ENCODE results near the gene TSFM. TPM values are rescaled to one million over a fixed set of nuclear protein-coding genes. Genes with fewer than 3 reads are reported as not detected.
A peak's percentile ranks its signal among the peaks of the same experiment; 100 is the strongest.

Gene TSFM
- 10 to 100 TPM in 4 of 6 donors, 1 to 10 TPM in 2; 5.0 to 34.0 (median 22.8) TPM for total RNA-seq

DNA sequence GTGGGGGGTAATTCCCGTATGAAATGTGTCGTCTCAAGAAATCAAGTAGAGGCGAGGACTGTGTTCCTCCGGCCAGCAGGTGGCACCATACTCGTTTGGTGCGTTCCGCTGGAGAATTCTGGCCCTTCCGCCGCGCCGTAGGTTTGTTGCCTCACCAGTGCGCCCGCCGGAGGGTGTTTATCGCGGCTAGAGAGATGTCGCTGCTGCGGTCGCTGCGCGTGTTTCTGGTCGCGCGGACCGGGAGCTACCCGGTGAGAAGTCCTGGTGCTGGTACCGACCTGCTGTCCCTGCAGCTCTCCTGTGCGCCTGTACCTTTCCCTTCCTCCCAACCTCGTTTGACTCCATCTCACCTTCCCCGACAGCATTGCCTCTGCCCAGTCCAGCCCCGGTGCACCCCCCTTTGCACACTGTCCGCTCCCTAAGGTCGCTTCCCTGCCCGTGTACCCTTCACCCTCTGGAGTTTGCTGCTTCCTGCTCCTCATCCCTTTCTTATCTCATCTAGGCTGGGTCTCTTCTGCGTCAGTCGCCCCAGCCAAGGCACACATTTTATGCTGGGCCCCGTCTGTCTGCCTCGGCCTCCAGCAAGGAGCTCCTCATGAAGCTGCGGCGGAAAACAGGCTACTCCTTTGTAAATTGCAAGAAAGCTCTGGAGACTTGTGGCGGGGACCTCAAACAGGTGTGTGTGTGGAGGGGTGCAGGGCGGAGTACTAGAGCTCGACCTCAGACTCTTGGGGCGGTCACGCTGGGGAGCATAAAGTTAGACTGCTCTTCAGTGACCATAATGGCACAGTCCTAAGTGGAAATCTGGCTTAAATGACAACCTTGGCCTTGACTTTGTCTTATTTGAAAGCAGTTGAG is at the start of gene TSFM:
Gene TSFM (plus strand): TSS at position 180 of the 858 bp plus-strand sequence. CDS start 15 bp downstream, at position 195.
- H3K4me3 ChIP-seq, result peak within 1 kb of the TSS; percentile 76 to 85 (median 79)
- H3K4me1 ChIP-seq, result peaks cover 20 to 36% (median 28%) of the 10 kb centered on the region in 4 donors
- DNase-seq (peak; percentile 93 to 96), ATAC-seq (ENCODE audit: low FRiP score in 2 of 2) (peak; percentile 96 to 99)
- H3K36me3 ChIP-seq, result peaks cover 6 to 39% (median 26%) of the 10 kb centered on the region in 4 donors
- TF ChIP-seq POLR2A (IDR thresholded peaks at IDR 0.05), result peak; percentile 20 to 78 (median 44)
- TF ChIP-seq POLR2AphosphoS5 (IDR thresholded peaks at IDR 0.05), result peak; percentile 91 to 98
- TF ChIP-seq, protein P1, sequence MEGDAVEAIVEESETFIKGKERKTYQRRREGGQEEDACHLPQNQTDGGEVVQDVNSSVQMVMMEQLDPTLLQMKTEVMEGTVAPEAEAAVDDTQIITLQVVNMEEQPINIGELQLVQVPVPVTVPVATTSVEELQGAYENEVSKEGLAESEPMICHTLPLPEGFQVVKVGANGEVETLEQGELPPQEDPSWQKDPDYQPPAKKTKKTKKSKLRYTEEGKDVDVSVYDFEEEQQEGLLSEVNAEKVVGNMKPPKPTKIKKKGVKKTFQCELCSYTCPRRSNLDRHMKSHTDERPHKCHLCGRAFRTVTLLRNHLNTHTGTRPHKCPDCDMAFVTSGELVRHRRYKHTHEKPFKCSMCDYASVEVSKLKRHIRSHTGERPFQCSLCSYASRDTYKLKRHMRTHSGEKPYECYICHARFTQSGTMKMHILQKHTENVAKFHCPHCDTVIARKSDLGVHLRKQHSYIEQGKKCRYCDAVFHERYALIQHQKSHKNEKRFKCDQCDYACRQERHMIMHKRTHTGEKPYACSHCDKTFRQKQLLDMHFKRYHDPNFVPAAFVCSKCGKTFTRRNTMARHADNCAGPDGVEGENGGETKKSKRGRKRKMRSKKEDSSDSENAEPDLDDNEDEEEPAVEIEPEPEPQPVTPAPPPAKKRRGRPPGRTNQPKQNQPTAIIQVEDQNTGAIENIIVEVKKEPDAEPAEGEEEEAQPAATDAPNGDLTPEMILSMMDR (IDR thresholded peaks at IDR 0.05), result peak; percentile 87 to 98 (median 92)
- peak in 1 of 4 donors; percentile 63 for TF ChIP-seq EP300 (IDR thresholded peaks at IDR 0.05)
- no peaks in the 10 kb centered on the region for H3K9me3 ChIP-seq
- 1% methylated on average over 25 to 45 of the region's 45 CpGs for WGBS, 2 donors
- H3K27me3 ChIP-seq, result no peaks in the 10 kb centered on the region
- peak within 1 kb of the TSS; percentile 61 to 83 (median 78) for H3K27ac ChIP-seq

- ATAC-seq (ENCODE audit: low FRiP score in 2 of 2) (no peak), DNase-seq (no peak)
- H3K4me3 ChIP-seq, result no peak overlapping the region
- 62 to 77% methylated on average over 5 to 6 of the region's 6 CpGs for WGBS, 2 donors
- H3K9me3 ChIP-seq, result no peaks in the 10 kb centered on the region
- peaks cover 0 to 8% (median 1%) of the 10 kb centered on the region in 4 donors for H3K36me3 ChIP-seq
- TF ChIP-seq EP300 (IDR thresholded peaks at IDR 0.05), result no peak
- no peak for TF ChIP-seq POLR2AphosphoS5 (IDR thresholded peaks at IDR 0.05)
- TF ChIP-seq, protein P1 (IDR thresholded peaks at IDR 0.05), result no peak
- no peak for TF ChIP-seq POLR2A (IDR thresholded peaks at IDR 0.05)
- peaks cover 1 to 38% (median 18%) of the 10 kb centered on the region in 4 donors for H3K27me3 ChIP-seq
- no peak overlapping the region for H3K27ac ChIP-seq
- H3K4me1 ChIP-seq, result peaks cover 26 to 38% (median 31%) of the 10 kb centered on the region in 4 donors
Observed at GRCh38 chr12:57733928-57734327, 48.7 kb upstream of the TSFM start.

DNA sequence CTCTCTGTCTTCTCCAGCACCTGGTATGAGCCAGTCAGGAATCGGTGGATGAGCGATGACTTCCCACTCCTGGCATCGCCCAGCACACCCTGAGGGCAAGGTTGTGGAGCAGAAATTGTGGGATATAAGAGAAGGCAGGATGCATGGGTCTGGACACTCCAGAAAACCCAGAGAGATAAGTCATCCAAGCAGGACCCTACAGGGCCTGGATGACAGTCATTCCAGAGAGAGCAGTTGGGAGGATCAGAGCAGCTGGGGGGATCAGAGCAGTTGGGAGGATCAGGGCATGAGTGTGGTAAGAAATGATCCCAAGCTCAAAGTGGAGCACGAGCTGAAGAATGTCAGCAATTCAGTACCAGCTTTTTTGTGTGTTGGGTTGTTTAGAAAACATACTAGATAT is 48.0 kb upstream of the TSFM start:
- H3K27me3 ChIP-seq, result peaks cover 1 to 44% (median 18%) of the 10 kb centered on the region in 4 donors
- no peak for ATAC-seq (ENCODE audit: low FRiP score in 2 of 2)
- TF ChIP-seq POLR2AphosphoS5 (IDR thresholded peaks at IDR 0.05) (no peak), POLR2A (IDR thresholded peaks at IDR 0.05) (no peak), EP300 (IDR thresholded peaks at IDR 0.05) (no peak)
- TF ChIP-seq, protein P1 (IDR thresholded peaks at IDR 0.05), result no peak

DNA sequence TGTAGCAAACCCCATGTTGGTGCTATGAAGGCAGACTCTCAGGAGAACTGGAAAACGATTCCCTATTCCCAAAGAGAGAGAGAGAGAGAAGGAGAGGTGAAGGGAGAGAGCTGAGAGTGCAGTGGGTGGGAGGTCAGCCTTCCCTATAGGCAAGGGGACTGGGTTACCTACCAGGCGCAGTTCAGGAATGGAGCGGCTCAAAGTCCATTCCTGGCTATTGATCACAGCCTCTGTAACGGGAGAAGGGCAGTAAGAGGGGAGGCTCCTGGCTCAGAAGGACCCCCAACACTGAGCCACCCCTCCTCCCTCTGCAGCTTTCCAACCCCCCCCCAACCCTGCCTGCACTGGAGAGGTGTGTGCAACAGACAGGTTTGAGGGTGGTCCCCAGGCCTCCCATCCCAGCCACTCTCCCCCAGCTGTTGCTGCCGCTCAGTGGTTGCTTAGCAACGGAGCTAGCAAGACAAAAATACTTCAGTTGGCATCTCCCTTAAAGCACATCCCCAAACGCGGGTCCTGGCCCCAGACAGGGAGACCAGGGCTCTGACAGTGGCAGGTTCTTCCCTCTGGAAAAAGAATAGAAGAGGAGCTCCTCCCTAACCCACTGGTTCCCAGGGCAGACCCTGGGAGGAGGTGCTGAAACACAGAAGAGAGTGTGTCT is 47.3 kb upstream of the TSFM start:
- ATAC-seq (ENCODE audit: low FRiP score in 2 of 2), result no peak
- TF ChIP-seq EP300 (IDR thresholded peaks at IDR 0.05) (no peak), POLR2AphosphoS5 (IDR thresholded peaks at IDR 0.05) (no peak), POLR2A (IDR thresholded peaks at IDR 0.05) (no peak)
- TF ChIP-seq, protein P1 (IDR thresholded peaks at IDR 0.05), result no peak
- H3K4me3 ChIP-seq, result peak overlapping the region in 1 of 4 donors; percentile 8
- DNase-seq, result no peak
- WGBS, 2 donors, result 39 to 41% methylated on average over 7 to 8 of the region's 8 CpGs
- H3K27ac ChIP-seq, result no peak overlapping the region
- H3K36me3 ChIP-seq, result peaks cover 0 to 8% (median 1%) of the 10 kb centered on the region in 4 donors
- H3K9me3 ChIP-seq, result no peaks in the 10 kb centered on the region
- peaks cover 26 to 43% (median 34%) of the 10 kb centered on the region in 4 donors for H3K4me1 ChIP-seq
- peaks cover 1 to 50% (median 20%) of the 10 kb centered on the region in 4 donors for H3K27me3 ChIP-seq

More for the DNA sequence above, 48.0 kb upstream of the TSFM start:
- WGBS, 2 donors, result 75 to 81% methylated on average over 4 of the region's 4 CpGs
- no peak overlapping the region for H3K27ac ChIP-seq
- peaks cover 0 to 8% (median 1%) of the 10 kb centered on the region in 4 donors for H3K36me3 ChIP-seq
- DNase-seq, result no peak
- peaks cover 26 to 43% (median 33%) of the 10 kb centered on the region in 4 donors for H3K4me1 ChIP-seq
- no peaks in the 10 kb centered on the region for H3K9me3 ChIP-seq
- H3K4me3 ChIP-seq, result no peak overlapping the region
